Kidney (tissue), 14 donors: ENCODE measurements around the gene ZNF644. TPM values are rescaled to one million over a fixed set of nuclear protein-coding genes. Genes with fewer than 3 reads are reported as not detected.
"Not testable (repeated sequence)": the region's sequence is repeated elsewhere in the genome, so short reads cannot be mapped to it uniquely, and the experiment has no call there.

Experiments used
- DNase-seq, 5 donors: peaks; one replicate each; pipeline ENCODE4 v3.0.0-alpha.2; 2013 to 2020
- FAIRE-seq: peaks from 2 replicates; lab custom pipeline; 2012; peaks lifted over from hg19 to GRCh38; lab: Jason Lieb, UNC
- H3K27ac ChIP-seq, 2 donors: one replicate each; pipeline ENCODE4 v1.7.0; 2013; ENCODE audit warnings: low read depth in 2 of 2, low read length in 2 of 2, inconsistent platforms in 1 of 2
- H3K27me3 ChIP-seq: one replicate; pipeline ENCODE4 v1.7.1; 2013; ENCODE audit warnings: low read length, inconsistent platforms; ENCODE audit not compliant: control insufficient read depth, insufficient read depth
- H3K36me3 ChIP-seq, 3 donors: one replicate each; pipeline versions ENCODE4 v1.7.0 to v1.7.1; 2013; ENCODE audit warnings: low read length in 3 of 3, control low read depth in 1 of 3, inconsistent platforms in 1 of 3; ENCODE audit not compliant: insufficient read depth in 3 of 3, control insufficient read depth in 2 of 3
- H3K4me1 ChIP-seq, 3 donors: one replicate each; pipeline versions ENCODE4 v1.7.0 to v1.7.1; 2013; ENCODE audit warnings: low read length in 3 of 3, inconsistent platforms in 1 of 3, low read depth in 1 of 3; ENCODE audit not compliant: control insufficient read depth in 2 of 3, insufficient read depth in 2 of 3
- H3K4me3 ChIP-seq, 3 donors: one replicate each; pipeline versions ENCODE4 v1.7.0 to v1.8.1; 2013; ENCODE audit warnings: low read length in 3 of 3, control low read depth in 1 of 3, inconsistent platforms in 1 of 3
- H3K9ac ChIP-seq, 3 donors: one replicate each; pipeline versions ENCODE4 v1.7.0 to v1.7.1; 2013; ENCODE audit warnings: low read length in 3 of 3, control low read depth in 1 of 3, inconsistent platforms in 1 of 3
- H3K9me3 ChIP-seq, 3 donors: one replicate each; pipeline versions ENCODE4 v1.7.0 to v1.7.1; 2013; ENCODE audit warnings: low read length in 3 of 3, control low read depth in 1 of 3, inconsistent platforms in 1 of 3; ENCODE audit not compliant: control insufficient read depth in 2 of 3, insufficient read depth in 1 of 3
- CTCF ChIP-seq: IDR thresholded peaks from 3 replicates; pipeline ENCODE4 v1.5.1; 2012; ENCODE audit warnings: mild to moderate bottlenecking, moderate library complexity, borderline replicate concordance; ENCODE audit not compliant: insufficient read depth; ENCODE audit errors: extremely low read depth
- intact Hi-C: fragments of 100-400 bp; cut with DNase I; formaldehyde crosslinking; loops from one replicate; pipeline ENCODE4 v1.11.1; 2022
- polyA plus RNA-seq: library from polyadenylated mRNA; stranded (reverse); fragments of 350-450 nt; fragmentation: Illumina TruSeq; extraction: RNeasy Lipid Tissue Mini Kit (QIAGEN cat#74804); gene quantifications from one replicate; pipeline ENCODE4 v1.2.3, GENCODE V29; 2014; ENCODE audit warnings: low read depth, low replicate concordance; ENCODE audit not compliant: insufficient read depth
- total RNA-seq: library from RNA; stranded (reverse); fragmentation: NEBNext Ultra II Directional; extraction: Animal tissue kit (Norgen Biotek cat#: 25700); gene quantifications from one replicate; pipeline ENCODE4 v1.2.1, GENCODE V29; 2021
- donor health status: control.
- donor health status: control.
- donor health status: control.
- donor health status: control.
- donor health status: control.
- donor health status: DM: yes; HTN: yes; CAD: no.
- donor health status: Normal renal cell carcinoma (clear cell type).

Gene ZNF644
- total and polyA plus RNA-seq, 2 donors from 2014 or later = 10.5 to 60.4 TPM

- peaks cover 0 to 12% (median 3%) of the 10 kb centered on the region in 3 donors for H3K36me3 ChIP-seq
- H3K9me3 ChIP-seq = no peaks in the 10 kb centered on the region
- FAIRE-seq (no peak), DNase-seq (no peak)
- H3K27me3 ChIP-seq = no peaks in the 10 kb centered on the region
- H3K9ac ChIP-seq = no peak overlapping the region
- no peak overlapping the region for H3K27ac ChIP-seq
- no peaks in the 10 kb centered on the region for H3K4me1 ChIP-seq
- TF ChIP-seq CTCF = no peak
- no peak overlapping the region for H3K4me3 ChIP-seq
- intact Hi-C loops = no loop called here
These were observed 85.8 kb downstream of the ZNF644 start for GRCh38 chr1:90936061-90936460.

GRCh38 chr1:90928231-90928630, 93.6 kb downstream of the ZNF644 start:
- intact Hi-C loops, H3K9ac ChIP-seq, DNase-seq, H3K4me1 ChIP-seq, H3K9me3 ChIP-seq, H3K36me3 ChIP-seq, H3K27me3 ChIP-seq, H3K4me3 ChIP-seq, H3K27ac ChIP-seq, FAIRE-seq: not testable (repeated sequence)

GRCh38 chr1:90927674-90928073, 94.2 kb downstream of the ZNF644 start:
- DNase-seq, H3K36me3 ChIP-seq, H3K27ac ChIP-seq, H3K27me3 ChIP-seq, H3K4me3 ChIP-seq, H3K9me3 ChIP-seq, FAIRE-seq, intact Hi-C loops, H3K9ac ChIP-seq, H3K4me1 ChIP-seq: not testable (repeated sequence)

GRCh38 chr1:90926971-90927370, 94.9 kb downstream of the ZNF644 start:
- no peak for TF ChIP-seq CTCF
- Histone ChIP-seq H3K4me3 (no peak overlapping the region), H3K9ac (no peak overlapping the region), H3K4me1 (peaks cover 0 to 5% (median 3%) of the 10 kb centered on the region in 3 donors), H3K9me3 (no peaks in the 10 kb centered on the region), H3K27ac (no peak overlapping the region), H3K27me3 (no peaks in the 10 kb centered on the region), H3K36me3 (no peaks in the 10 kb centered on the region)
- intact Hi-C loops = no loop called here
- FAIRE-seq (no peak), DNase-seq (no peak)
